Transverse colon (tissue), 4 donors: Measurements from ENCODE around the gene SWT1. TPM values are rescaled to one million over a fixed set of nuclear protein-coding genes. Genes with fewer than 3 reads are reported as not detected.
"Not testable (repeated sequence)": the region's sequence is repeated elsewhere in the genome, so short reads cannot be mapped to it uniquely, and the experiment has no call there.

Source experiments
- DNase-seq: peaks from one replicate; pipeline ENCODE4 v3.0.0-alpha.2; 2019
- H3K27ac ChIP-seq, 4 donors: fragments of 200-600 bp; sonication (generic); 2 replicates each; pipeline ENCODE4 v1.5.1; 2016 to 2018; ENCODE audit warnings: inconsistent platforms in 4 of 4
- H3K27me3 ChIP-seq: fragments of 200-600 bp; sonication (generic); 2 replicates; pipeline ENCODE4 v1.5.1; 2017; ENCODE audit warnings: inconsistent platforms
- H3K36me3 ChIP-seq, 4 donors: fragments of 200-600 bp; sonication (generic); 2 replicates each; pipeline ENCODE4 v1.5.1; 2017 to 2019; ENCODE audit warnings: inconsistent platforms in 4 of 4
- H3K4me1 ChIP-seq, 4 donors: fragments of 200-600 bp; sonication (generic); 2 replicates each; pipeline ENCODE4 v1.5.1; 2017 to 2020; ENCODE audit warnings: inconsistent platforms in 4 of 4
- H3K4me3 ChIP-seq, 4 donors: fragments of 200-600 bp; sonication (generic); 1 replicate in 1 of 4; 2 replicates in 3 of 4; pipeline versions ENCODE4 v1.5.1 to v1.6.1; 2017 to 2019; ENCODE audit warnings: inconsistent platforms in 4 of 4
- H3K9me3 ChIP-seq, 2 donors: fragments of 200-600 bp; sonication (generic); 2 replicates each; pipeline ENCODE4 v1.5.1; 2017 to 2019; ENCODE audit warnings: inconsistent platforms in 2 of 2
- CTCF ChIP-seq, 5 experiments: fragments of 200-600 bp in 3 of 5; fragments of 450-650 bp in 2 of 5; sonication (generic) in 3 of 5; IDR thresholded peaks; 1 replicate in 2 of 5; 2 replicates in 3 of 5; pipeline ENCODE4 v1.5.1; 2016 to 2017; ENCODE audit warnings: antibody characterized with exemption in 5 of 5, inconsistent platforms in 3 of 5, mild to moderate bottlenecking in 2 of 5, moderate library complexity in 1 of 5
- EP300 ChIP-seq: sonication (generic); formaldehyde crosslinking; IDR thresholded peaks from one replicate; pipeline ENCODE4 v1.6.1; 2017; ENCODE audit warnings: antibody characterized with exemption, low read depth
- POLR2A ChIP-seq: fragments of 450-650 bp; IDR thresholded peaks from one replicate; pipeline ENCODE4 v1.6.1; 2016; ENCODE audit warnings: antibody characterized with exemption, mild to moderate bottlenecking, moderate library complexity
- POLR2AphosphoS5 ChIP-seq, 3 donors: sonication (generic); formaldehyde crosslinking; IDR thresholded peaks; one replicate each; pipeline ENCODE4 v1.6.1; 2016; ENCODE audit warnings: antibody characterized with exemption in 3 of 3
- WGBS, 2 donors: methylation state at CpG; one replicate each; pipeline ENCODE4 v1.1.5; 2018; ENCODE audit warnings: low coverage in 1 of 2; 5-methylcytosine and 5-hydroxymethylcytosine counted together
- in situ Hi-C, 4 donors: fragments of 200-750 bp; cut with MboI; loops; one replicate each; pipeline versions ENCODE4 v1.15.0 to v1.15.1; 2017; ENCODE audit warnings: low sequenced_read_pairs in 3 of 4, low pct_ligation_motif_present in 1 of 4, low pct_unique_long_range_greater_than_20kb in 1 of 4
- intact Hi-C: fragments of 100-400 bp; cut with DNase I; formaldehyde crosslinking; loops from one replicate; pipeline ENCODE4 v1.15.1; 2023; ENCODE audit warnings: low total_unique reads
- total RNA-seq, 4 donors: library from RNA; depleted of rRNA; stranded (reverse); fragments of >200 nt; gene quantifications; one replicate each; pipeline ENCODE4 v1.1.0, GENCODE V29; 2016

The SWT1 gene
- total RNA-seq, 4 donors from 2014 or later: 2.8 to 12.3 (median 10.1) TPM

- DNase-seq: no peak
- no peak for TF ChIP-seq EP300
- no peak for TF ChIP-seq POLR2AphosphoS5 (IDR thresholded peaks at IDR 0.05)
- no peak for TF ChIP-seq CTCF (IDR thresholded peaks at IDR 0.05)
- TF ChIP-seq POLR2A: no peak
- Histone ChIP-seq H3K27ac (no peak overlapping the region), H3K4me1 (peaks cover 4 to 29% (median 23%) of the 10 kb centered on the region in 4 donors), H3K9me3 (no peaks in the 10 kb centered on the region), H3K4me3 (no peak overlapping the region), H3K36me3 (no peaks in the 10 kb centered on the region), H3K27me3 (no peaks in the 10 kb centered on the region)
- 73 to 79% methylated on average over 1 of the region's 1 CpG for WGBS, 2 donors
- intact Hi-C loops: no loop called here
- in situ Hi-C loops: loop anchor here in 1 of 4 donors (10.0 kb wide), 1 partner anchor 164 kb away; the partner anchor contains the start of genes SWT1 and TRMT1L
Measured at GRCh38 chr1:185319139-185319475, 162.1 kb downstream of the SWT1 start.

DNA sequence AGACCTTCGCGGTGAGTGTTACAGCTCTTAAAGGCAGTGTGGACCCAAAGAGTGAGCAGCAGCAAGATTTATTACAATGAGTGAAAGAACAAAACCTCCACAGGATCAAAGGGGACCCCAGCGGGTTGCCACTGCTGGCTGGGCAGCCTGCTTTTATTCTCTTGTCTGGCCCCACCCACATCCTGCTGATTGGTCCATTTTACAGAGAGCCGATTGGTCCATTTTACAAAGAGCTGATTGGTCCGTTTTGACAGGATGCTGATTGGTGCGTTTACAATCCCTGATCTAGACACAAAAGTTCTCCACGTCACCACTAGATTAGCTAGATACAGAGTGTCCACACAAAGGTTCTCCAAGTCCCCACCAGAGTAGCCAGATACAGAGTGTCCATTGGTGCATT lies 164.1 kb downstream of the SWT1 start:
- H3K27me3 ChIP-seq, DNase-seq, H3K36me3 ChIP-seq, intact Hi-C loops, H3K4me3 ChIP-seq, H3K9me3 ChIP-seq, H3K27ac ChIP-seq: not testable (repeated sequence)
- in situ Hi-C loops: loop anchor here in 1 of 4 donors (10.0 kb wide), 1 partner anchor 64 kb away; no protein-coding TSS in a partner anchor
- 99 to 100% methylated on average over 6 to 7 of the region's 7 CpGs for WGBS, 2 donors
- peaks cover 0 to 13% (median 7%) of the 10 kb centered on the region in 4 donors for H3K4me1 ChIP-seq

DNA sequence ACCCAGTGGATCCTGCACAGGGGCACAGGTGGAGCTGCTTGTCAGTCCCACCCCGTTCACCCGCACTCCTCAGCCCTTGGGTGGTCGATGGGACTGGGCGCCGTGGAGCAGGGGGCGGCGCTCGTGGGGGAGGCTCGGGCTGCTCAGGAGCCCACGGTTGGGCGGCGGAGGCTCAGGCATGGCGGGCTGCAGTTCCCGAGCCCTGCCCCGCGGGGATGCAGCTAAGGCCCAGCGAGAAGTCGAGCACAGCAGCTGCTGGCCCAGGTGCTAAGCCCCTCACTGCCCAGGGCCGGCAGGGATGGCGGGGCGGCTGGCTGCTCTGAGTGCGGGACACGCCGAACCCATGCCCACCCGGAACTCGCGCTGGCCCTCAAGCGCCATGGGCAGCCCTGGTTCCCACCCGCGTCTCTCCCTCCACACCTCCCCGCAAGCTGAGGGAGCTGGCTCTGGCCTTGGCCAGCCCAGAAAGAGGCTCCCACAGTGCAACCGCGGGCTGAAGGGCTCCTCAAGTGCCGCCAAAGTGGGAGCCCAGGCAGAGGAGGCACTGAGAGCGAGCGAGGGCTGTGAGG lies 164.8 kb downstream of the SWT1 start:
- H3K27ac ChIP-seq, H3K36me3 ChIP-seq, intact Hi-C loops, H3K4me3 ChIP-seq, H3K27me3 ChIP-seq, DNase-seq, H3K9me3 ChIP-seq: not testable (repeated sequence)
- in situ Hi-C loops: loop anchor here in 1 of 4 donors (10.0 kb wide), 1 partner anchor 63 kb away; no protein-coding TSS in a partner anchor
- H3K4me1 ChIP-seq: peaks cover 0 to 13% (median 7%) of the 10 kb centered on the region in 4 donors
- 97% methylated on average over 25 of the region's 36 CpGs; no CpG with 5 or more reads in 1 of the 2 donors for WGBS, 2 donors

GRCh38 chr1:185322636-185323035 lies 165.7 kb downstream of the SWT1 start:
- intact Hi-C loops: no loop called here
- H3K27ac ChIP-seq: no peak overlapping the region
- TF ChIP-seq CTCF (IDR thresholded peaks at IDR 0.05): no peak
- TF ChIP-seq POLR2A: no peak
- no peak for TF ChIP-seq EP300
- no peak for TF ChIP-seq POLR2AphosphoS5 (IDR thresholded peaks at IDR 0.05)
- no peaks in the 10 kb centered on the region for H3K9me3 ChIP-seq
- in situ Hi-C loops: loop anchor here in 1 of 4 donors (10.0 kb wide), 1 partner anchor 62 kb away; no protein-coding TSS in a partner anchor
- H3K4me3 ChIP-seq: no peak overlapping the region
- WGBS, 2 donors: 88 to 92% methylated on average over 2 of the region's 2 CpGs
- peaks cover 0 to 13% (median 6%) of the 10 kb centered on the region in 4 donors for H3K4me1 ChIP-seq
- H3K36me3 ChIP-seq: no peaks in the 10 kb centered on the region
- H3K27me3 ChIP-seq: no peaks in the 10 kb centered on the region
- DNase-seq: no peak

GRCh38 chr1:185324118-185324517 lies 167.2 kb downstream of the SWT1 start:
- in situ Hi-C loops (loop anchor here in 1 of 4 donors (10.0 kb wide), 1 partner anchor 61 kb away; no protein-coding TSS in a partner anchor), intact Hi-C loops (no loop called here)
- Histone ChIP-seq H3K36me3 (no peaks in the 10 kb centered on the region), H3K4me3 (no peak overlapping the region), H3K9me3 (no peaks in the 10 kb centered on the region), H3K27me3 (no peaks in the 10 kb centered on the region), H3K4me1 (no peaks in the 10 kb centered on the region), H3K27ac (no peak overlapping the region)
- 98 to 100% methylated on average over 3 of the region's 3 CpGs for WGBS, 2 donors
- TF ChIP-seq POLR2AphosphoS5 (IDR thresholded peaks at IDR 0.05) (no peak), POLR2A (no peak), CTCF (IDR thresholded peaks at IDR 0.05) (no peak), EP300 (no peak)
- DNase-seq: no peak
